GM12891 (cell line): Measurements from ENCODE around the gene ARG2.

Experiments used
- PAX5 ChIP-seq: IDR thresholded peaks from 2 replicates; pipeline ENCODE4 v1.6.1; 2011; ENCODE audit warnings: low read length, moderate library complexity, mild to moderate bottlenecking; ENCODE audit not compliant: insufficient read depth, severe bottlenecking
- POLR2A ChIP-seq: IDR thresholded peaks from 2 replicates; pipeline ENCODE4 v1.6.1; 2011; ENCODE audit warnings: low read depth, low read length, control low read depth
- POLR2AphosphoS5 ChIP-seq: IDR thresholded peaks from 2 replicates; pipeline ENCODE4 v1.6.1; 2011; ENCODE audit warnings: low read depth, low read length, control low read depth
- SPI1 ChIP-seq: IDR thresholded peaks from 2 replicates; pipeline ENCODE4 v1.6.1; 2011; ENCODE audit warnings: low read depth, low read length, control low read depth
- TAF1 ChIP-seq: IDR thresholded peaks from 2 replicates; pipeline ENCODE4 v1.6.1; 2011; ENCODE audit warnings: low read depth, low read length, control low read depth

DNA sequence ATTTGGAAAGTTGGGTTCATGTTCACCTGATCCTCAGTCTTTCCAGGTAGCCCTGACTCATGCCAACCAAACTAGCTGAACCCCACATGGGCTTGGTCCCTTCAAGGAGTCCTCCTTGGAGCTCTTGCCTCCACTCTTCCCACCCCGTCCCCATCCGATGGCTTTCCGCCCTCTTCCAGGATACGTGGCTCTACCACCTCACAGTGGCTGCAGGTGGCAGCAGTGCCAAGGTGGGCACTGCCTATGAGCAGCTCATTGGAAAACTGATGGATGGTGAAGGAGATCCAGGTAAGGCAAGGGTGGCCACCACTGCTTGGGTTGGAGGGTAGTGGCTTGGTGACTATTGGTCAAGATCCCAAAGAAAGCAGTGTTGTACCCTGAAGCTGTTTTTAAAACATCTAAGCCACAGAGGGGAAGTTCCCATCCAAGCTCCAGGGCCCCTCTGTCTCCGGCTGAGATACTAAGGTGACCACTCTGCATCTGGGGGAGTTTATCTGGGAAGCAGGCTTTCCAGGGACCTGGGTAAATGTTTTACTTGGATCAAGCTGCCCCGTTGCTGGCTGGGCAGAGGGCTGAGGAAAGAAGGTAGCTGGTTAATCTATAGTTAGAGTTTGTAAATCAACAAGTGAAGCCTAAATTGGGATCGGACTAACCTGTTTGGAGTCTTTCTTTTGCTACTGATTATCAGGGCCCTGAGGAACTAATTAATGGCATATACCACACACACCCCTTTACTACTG lies 43.3 kb upstream of the ARG2 start:
- TF ChIP-seq SPI1 (no peak), TAF1 (no peak), POLR2AphosphoS5 (no peak), POLR2A (no peak), PAX5 (no peak)
